Tibial nerve (tissue), 4 donors: ENCODE data around the gene FBXL3.

Source experiments
- EP300 ChIP-seq, 2 donors: sonication (generic); formaldehyde crosslinking; IDR thresholded peaks; one replicate each; pipeline ENCODE4 v1.6.1; 2017; ENCODE audit warnings: antibody characterized with exemption in 2 of 2, mild to moderate bottlenecking in 1 of 2
- POLR2A ChIP-seq, 2 donors: fragments of 450-650 bp; IDR thresholded peaks; one replicate each; pipeline ENCODE4 v1.6.1; 2017; ENCODE audit warnings: antibody characterized with exemption in 2 of 2, mild to moderate bottlenecking in 2 of 2, moderate library complexity in 2 of 2
- TF ChIP-seq, protein P1 (sequence below), 5 experiments: fragments of 200-600 bp in 3 of 5; fragments of 450-650 bp in 2 of 5; sonication (generic) in 3 of 5; IDR thresholded peaks; one replicate each; pipeline ENCODE4 v1.5.1; 2016 to 2019; ENCODE audit warnings: antibody characterized with exemption in 5 of 5, mild to moderate bottlenecking in 3 of 5, moderate library complexity in 2 of 5

DNA sequence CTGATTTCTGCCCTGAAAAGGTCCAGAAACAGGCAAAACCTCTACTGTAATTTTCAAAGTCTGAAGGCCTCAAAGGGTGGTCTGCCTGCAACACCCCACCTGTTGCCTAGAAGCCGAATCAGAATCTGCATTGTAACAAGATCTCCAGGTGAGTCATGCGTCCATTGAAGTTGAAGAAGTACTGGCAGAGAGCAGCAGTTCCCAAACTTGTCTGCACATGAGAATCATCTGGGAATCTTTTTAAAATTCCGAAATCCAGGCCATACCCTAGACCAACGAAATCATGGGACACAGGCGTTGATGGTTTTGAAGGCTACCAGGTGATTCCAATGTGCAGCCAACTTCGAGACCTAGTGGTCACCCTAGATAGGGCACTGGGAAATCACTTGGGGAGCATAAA lies 51.1 kb downstream of the FBXL3 start:
- TF ChIP-seq, protein P1, sequence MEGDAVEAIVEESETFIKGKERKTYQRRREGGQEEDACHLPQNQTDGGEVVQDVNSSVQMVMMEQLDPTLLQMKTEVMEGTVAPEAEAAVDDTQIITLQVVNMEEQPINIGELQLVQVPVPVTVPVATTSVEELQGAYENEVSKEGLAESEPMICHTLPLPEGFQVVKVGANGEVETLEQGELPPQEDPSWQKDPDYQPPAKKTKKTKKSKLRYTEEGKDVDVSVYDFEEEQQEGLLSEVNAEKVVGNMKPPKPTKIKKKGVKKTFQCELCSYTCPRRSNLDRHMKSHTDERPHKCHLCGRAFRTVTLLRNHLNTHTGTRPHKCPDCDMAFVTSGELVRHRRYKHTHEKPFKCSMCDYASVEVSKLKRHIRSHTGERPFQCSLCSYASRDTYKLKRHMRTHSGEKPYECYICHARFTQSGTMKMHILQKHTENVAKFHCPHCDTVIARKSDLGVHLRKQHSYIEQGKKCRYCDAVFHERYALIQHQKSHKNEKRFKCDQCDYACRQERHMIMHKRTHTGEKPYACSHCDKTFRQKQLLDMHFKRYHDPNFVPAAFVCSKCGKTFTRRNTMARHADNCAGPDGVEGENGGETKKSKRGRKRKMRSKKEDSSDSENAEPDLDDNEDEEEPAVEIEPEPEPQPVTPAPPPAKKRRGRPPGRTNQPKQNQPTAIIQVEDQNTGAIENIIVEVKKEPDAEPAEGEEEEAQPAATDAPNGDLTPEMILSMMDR (IDR thresholded peaks at IDR 0.05): no peak
- no peak for TF ChIP-seq EP300 (IDR thresholded peaks at IDR 0.05)
- TF ChIP-seq POLR2A (IDR thresholded peaks at IDR 0.05): no peak
